ENCODE results near the gene TST. TPM values are rescaled to one million over a fixed set of nuclear protein-coding genes. Genes with fewer than 3 reads are reported as not detected.

Gene TST
- total and polyA plus RNA-seq, 2 of the 8 experiments (the other 6 are each of a cell fraction or from before 2014, with no cell fraction given) = 22.6 to 61.6 TPM

- TF ChIP-seq CHD7 (IDR thresholded peaks at IDR 0.05; ENCODE audit: insufficient replicate concordance, low read length) (no peak), YY1 (IDR thresholded peaks at IDR 0.05; ENCODE audit: low read depth, low read length) (no peak)
These were observed 40.7 kb upstream of the TST start (continued) for GRCh38 chr22:37059876-37060449.

Measured in H1 (cell line).